GM19238 (cell line): ENCODE results near the gene TSPAN13.
"Not testable (repeated sequence)": the region's sequence is repeated elsewhere in the genome, so short reads cannot be mapped to it uniquely, and the experiment has no call there.

Source experiments
- DNase-seq: peaks from one replicate; pipeline ENCODE4 v3.0.0; 2011; ENCODE audit warnings: low spot score; ENCODE audit not compliant: insufficient read length

Gene TSPAN13

GRCh38 chr7:16740996-16741395, 12.6 kb upstream of the TSPAN13 start:
- DNase-seq, result no peak

GRCh38 chr7:16741676-16742075, 11.9 kb upstream of the TSPAN13 start:
- no peak for DNase-seq

DNA sequence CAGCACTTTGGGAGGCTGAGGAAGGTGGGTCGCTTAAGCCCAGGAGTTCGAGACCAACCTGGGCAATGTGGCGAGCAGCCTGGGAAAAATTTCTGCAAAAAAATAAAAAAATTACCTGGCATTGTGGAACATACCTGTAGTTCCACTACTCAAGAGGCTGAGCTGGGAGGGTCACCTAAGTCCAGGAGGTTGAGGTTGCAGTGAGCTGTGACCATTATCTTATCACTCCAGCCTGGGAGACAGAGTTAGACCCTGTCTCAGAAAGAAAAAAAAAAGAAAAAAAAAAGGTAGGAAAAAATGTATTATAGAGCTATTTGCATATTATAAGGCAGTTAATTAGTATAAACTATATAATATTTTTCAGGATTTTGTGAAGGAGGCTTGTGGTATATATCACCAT, 11.0 kb upstream of the TSPAN13 start:
- no peak for DNase-seq

- DNase-seq, result no peak
These were observed 10.3 kb upstream of the TSPAN13 start for GRCh38 chr7:16743236-16743635.

- DNase-seq, result no peak
These were observed 8.9 kb upstream of the TSPAN13 start for GRCh38 chr7:16744518-16745250.

GRCh38 chr7:16745645-16746044, 7.9 kb upstream of the TSPAN13 start:
- DNase-seq, result no peak

DNA sequence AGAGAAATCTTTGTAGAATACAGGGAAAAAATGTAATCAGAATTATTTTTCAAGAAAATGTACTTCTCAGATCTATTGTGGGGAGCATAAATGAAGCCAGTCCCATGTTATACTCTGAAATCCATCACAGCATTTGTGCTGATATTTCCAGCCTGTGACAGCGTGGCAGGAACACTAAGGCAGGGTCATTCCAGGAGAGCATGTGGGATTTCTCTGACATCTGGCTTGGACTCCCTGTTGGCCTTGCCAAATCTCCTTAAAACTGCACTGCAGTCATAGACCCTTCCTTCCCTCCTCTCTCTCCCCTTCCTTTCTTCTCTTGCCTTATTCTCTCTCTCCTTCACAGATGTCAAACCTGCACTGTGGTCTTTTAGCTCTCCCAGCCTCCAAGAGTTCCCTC, 6.5 kb upstream of the TSPAN13 start:
- no peak for DNase-seq

DNA sequence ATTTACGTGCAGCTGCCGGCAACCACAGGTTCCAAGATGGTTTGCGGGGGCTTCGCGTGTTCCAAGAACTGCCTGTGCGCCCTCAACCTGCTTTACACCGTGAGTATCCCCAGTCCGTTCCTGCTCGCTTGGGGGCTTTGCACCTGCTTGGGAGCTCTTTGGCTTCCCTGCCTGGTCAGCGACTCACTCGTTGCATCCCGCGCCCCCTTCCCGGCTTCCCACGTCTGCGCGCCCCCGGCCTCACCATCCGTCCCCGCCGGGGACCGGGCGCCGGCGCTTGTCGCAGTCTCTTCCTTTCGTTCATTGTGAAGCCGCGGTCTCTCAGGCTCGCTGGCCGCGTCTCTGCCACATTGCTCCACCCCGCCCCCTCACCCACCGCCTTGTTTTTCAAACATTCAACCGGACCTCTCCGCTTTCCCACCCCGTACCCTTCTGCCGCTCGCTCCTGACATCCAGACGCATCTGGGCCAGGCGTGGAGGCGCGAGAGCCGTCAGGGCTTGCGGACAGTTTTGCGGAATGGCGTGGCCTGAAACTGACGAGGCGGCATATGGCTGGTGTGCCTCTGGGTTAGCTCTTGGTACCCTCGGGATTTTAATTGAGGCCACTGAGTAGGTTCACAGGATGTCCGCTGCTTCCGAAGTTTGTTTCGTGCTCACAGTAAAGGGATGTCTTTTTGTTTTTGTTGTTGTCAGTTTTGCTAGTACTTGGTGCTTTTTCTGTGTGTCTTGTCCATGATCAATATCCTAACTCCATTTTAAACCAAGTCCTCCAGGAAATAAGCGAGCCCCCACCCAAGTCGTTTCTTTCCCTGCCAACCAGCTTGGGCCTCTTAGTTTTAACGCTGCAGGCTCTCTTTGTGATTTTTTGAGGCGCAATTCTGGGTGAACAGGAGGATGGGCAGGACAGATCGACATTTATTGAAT, 639 bp downstream of the TSPAN13 start:
- DNase-seq, result no peak

DNA sequence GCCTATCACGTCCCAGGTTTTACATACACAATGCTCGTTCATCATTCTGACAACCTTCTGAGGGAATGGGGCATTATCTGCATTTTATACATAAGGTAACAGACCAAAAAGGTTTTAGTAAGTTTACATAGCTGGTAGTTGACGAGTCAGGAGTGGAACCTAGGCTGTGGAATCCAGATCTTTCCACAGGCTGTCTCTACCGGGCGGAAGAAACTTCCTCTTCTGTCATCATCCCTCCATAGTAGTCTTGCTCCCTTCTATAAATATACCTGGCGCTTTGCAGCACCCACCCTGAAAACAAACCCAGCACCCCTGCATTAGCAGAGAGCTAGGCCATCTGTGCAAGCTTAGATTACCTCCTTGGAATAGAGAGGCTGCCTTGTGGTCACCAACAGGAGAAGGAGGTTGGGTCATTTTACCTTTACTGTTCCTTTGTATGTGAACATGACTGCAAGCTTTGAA, 1.3 kb downstream of the TSPAN13 start:
- DNase-seq, result no peak

DNA sequence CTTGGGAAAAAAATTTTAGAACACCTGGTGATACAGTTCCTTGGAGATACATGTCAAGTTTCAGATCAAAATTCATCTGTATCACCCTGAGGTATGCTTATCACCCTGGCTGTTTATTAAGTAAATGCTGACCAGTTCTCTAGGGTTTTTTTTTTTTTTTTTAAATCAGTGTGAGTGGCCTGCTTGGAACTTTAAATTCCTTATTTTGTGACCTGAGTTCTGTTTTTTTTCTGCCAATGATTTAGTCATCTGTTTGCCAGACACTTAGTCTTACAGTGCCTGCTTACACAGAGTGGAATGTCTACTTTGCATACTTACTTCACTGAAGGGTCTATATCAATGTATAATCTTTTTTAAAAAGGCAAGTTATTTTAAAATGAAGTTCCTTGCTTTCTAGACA, 1.8 kb downstream of the TSPAN13 start:
- no peak for DNase-seq

- no peak for DNase-seq
These were observed 4.5 kb downstream of the TSPAN13 start for GRCh38 chr7:16758036-16758435.

DNA sequence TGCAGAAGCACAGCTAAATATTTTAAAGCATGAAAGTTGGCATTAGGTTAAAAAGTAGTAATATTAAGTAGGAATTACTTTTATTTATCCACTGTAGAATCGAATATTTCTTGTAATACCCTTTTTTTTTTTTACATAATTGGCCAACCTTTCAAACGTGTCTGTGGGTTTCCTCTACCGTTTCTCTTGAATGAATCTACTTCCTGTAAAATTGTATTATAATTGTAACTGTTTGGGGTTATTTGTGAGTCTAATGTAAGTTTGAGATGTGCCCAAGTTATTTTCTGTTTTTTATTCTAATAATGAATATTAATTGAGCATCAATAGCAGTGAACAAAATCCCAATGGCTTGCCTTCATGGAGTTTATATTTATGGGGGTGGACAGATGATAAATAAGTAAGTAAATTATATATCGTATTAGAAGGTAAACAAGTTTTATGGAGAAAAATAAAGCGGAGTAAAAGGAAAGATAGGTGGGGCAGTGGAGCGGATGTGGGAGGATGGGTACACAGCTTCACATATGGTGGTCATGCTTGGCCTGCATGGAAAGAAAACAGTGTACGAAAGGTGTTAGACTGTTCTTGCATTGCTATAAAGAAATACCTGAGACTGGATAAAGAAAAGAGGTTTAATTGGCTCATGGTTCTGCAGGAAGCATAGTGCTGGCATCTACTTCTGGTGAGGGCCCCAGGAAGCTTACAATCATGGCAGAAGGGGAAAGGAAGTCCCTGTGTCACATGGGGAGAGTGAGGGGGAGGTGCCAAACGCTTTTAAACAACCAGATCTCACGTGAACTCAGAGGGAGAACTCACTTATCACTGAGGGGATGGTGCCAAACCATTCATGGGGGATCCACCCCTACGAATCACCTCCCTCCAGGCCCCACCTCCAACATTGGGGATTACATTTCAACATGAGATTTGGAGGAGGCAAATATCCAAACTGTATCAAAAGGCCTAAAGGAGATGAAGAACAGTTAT, 5.4 kb downstream of the TSPAN13 start:
- no peak for DNase-seq

DNA sequence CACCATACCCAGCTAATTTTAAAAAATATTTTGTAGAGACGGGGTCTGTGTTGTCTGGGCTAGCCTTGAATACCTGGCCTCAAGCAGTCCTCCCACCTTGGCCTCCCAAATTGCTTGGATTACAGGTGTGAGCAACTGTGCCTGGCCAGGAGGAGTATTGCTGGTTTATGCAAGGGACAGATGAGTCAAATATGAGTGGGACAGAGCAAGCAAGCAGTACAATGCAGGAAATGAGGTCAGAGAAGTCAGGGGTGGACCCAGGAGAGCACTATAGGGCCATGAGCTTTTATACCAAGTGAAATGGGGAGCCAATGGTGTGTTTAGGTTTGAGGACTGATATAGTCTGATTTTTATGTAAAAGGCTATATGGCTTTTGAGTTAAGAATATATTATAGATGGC, 6.3 kb downstream of the TSPAN13 start:
- no peak for DNase-seq

- DNase-seq, result no peak
These were observed 8.6 kb downstream of the TSPAN13 start for GRCh38 chr7:16762177-16762576.

DNA sequence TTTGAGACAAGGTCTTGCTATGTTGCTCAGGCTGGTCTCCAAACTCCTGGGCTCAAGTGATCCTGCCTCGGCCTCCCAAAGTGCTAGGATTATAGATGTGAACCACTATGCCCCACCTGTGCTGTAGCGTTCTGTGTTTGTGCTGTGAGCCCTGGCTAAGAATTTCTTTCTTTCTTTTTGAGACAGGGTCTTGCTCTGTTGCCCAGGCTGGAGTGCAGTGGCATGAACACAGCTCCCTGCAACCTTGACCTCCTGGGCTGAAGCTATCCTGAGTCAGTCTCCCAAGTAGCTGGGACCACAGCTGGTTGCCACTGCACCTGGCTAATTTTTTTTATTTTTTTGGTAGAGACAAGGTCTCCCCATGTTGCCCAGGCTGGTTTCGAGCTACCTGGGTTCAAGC, 11.4 kb downstream of the TSPAN13 start:
- no peak for DNase-seq

- no peak for DNase-seq
These were observed 11.9 kb downstream of the TSPAN13 start for GRCh38 chr7:16765436-16765859.

DNA sequence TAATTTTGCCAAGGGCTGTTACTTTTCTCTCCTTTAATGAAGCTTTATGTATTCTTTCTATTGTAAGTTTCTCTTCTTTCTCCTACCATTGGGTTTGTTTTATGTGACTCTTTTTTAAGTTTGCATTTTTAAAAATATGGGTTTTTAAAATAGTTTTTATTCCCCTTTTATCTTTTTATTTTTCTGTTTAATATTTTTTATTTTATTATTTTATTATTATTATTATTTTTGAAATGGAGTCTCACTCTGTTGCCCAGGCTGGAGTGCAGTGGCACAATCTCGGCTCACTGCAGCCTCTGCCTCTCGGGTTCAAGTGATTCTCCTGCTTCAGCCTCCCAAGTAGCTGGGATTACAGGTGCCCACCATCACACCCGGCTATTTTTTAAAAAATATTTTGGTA, 16.4 kb downstream of the TSPAN13 start:
- not testable (repeated sequence) for DNase-seq

- DNase-seq, result no peak
These were observed 17.2 kb downstream of the TSPAN13 start for GRCh38 chr7:16770657-16771329.

GRCh38 chr7:16773326-16773725, 19.8 kb downstream of the TSPAN13 start:
- no peak for DNase-seq

- no peak for DNase-seq
These were observed 20.3 kb downstream of the TSPAN13 start for GRCh38 chr7:16773884-16774283.

- DNase-seq, result no peak
These were observed 20.7 kb downstream of the TSPAN13 start for GRCh38 chr7:16774294-16774693.
